HEK293 (cell line): ENCODE results near the gene ZNF343.
A peak's percentile ranks its signal among the peaks of the same experiment; 100 is the strongest.

ENCODE experiments used
- CTCF ChIA-PET: fragments of 350-600 bp; formaldehyde crosslinking; extraction: SDS; loops from one replicate; lab custom pipeline; 2021; ENCODE audit warnings: antibody characterized with exemption; lab: Yijun Ruan, JAX
- POLR2A ChIA-PET: fragments of 300-600 bp; formaldehyde crosslinking; extraction: SDS; loops from one replicate; lab custom pipeline; 2020; ENCODE audit warnings: antibody characterized with exemption, inconsistent platforms; lab: Yijun Ruan, JAX
- H3K27ac ChIP-seq: fragments of 200-500 bp; sonication (Bioruptor generic); 2 replicates; pipeline ENCODE4 v1.5.1; 2014; ENCODE audit warnings: low read depth, low read length, control low read depth, inconsistent platforms; ENCODE audit errors: extremely low read depth
- H3K36me3 ChIP-seq, 2 experiments: fragments of 200-500 bp in 1 of 2; sonication (Bioruptor generic) in 1 of 2; 1 replicate in 1 of 2; 2 replicates in 1 of 2; pipeline ENCODE4 v1.5.1; 2014 to 2017; ENCODE audit warnings: inconsistent platforms in 2 of 2, low read length in 2 of 2; ENCODE audit not compliant: control insufficient read depth in 2 of 2, insufficient read depth in 1 of 2
- H3K4me1 ChIP-seq: fragments of 200-500 bp; sonication (Bioruptor generic); 2 replicates; pipeline ENCODE4 v1.5.1; 2014; ENCODE audit warnings: mild to moderate bottlenecking, low read length, inconsistent platforms; ENCODE audit not compliant: control insufficient read depth, insufficient read depth
- H3K4me3 ChIP-seq: 2 replicates; pipeline ENCODE4 v1.5.1; 2011; ENCODE audit warnings: low read depth, mild to moderate bottlenecking, control low read depth, low read length, moderate library complexity
- H3K9me3 ChIP-seq: fragments of 200-500 bp; sonication (Bioruptor generic); 2 replicates; pipeline ENCODE4 v1.5.1; 2014; ENCODE audit warnings: low read depth, low read length, inconsistent platforms; ENCODE audit not compliant: control insufficient read depth, insufficient read depth
- EGR2 ChIP-seq: fragments of 450-650 bp; formaldehyde crosslinking; IDR thresholded peaks from 2 replicates; pipeline ENCODE4 v1.5.1; 2016; ENCODE audit warnings: low read depth, missing biosample characterization, missing genetic modification characterization
- SETDB1 ChIP-seq: IDR thresholded peaks from one replicate; pipeline ENCODE4 v1.6.1; 2017; ENCODE audit warnings: mild to moderate bottlenecking, low read length, moderate library complexity, mixed read lengths; ENCODE audit not compliant: insufficient read length
- SP7 ChIP-seq: fragments of 450-650 bp; formaldehyde crosslinking; IDR thresholded peaks from 2 replicates; pipeline ENCODE4 v1.5.1; 2016; ENCODE audit warnings: missing biosample characterization, missing genetic modification characterization
- ZBTB1 ChIP-seq: fragments of 450-650 bp; formaldehyde crosslinking; IDR thresholded peaks from 2 replicates; pipeline ENCODE4 v1.5.1; 2016; ENCODE audit warnings: missing biosample characterization, missing genetic modification characterization
- ZBTB48 ChIP-seq: fragments of 450-650 bp; formaldehyde crosslinking; IDR thresholded peaks from 2 replicates; pipeline ENCODE4 v1.5.1; 2016; ENCODE audit warnings: missing biosample characterization, missing genetic modification characterization
- ZEB2 ChIP-seq: fragments of 450-650 bp; formaldehyde crosslinking; IDR thresholded peaks from 2 replicates; pipeline ENCODE4 v1.5.1; 2016; ENCODE audit warnings: missing biosample characterization, missing genetic modification characterization
- ZFHX2 ChIP-seq: fragments of 450-650 bp; formaldehyde crosslinking; conservative IDR thresholded peaks from 2 replicates; pipeline ENCODE4 v1.5.1; 2016; ENCODE audit warnings: missing biosample characterization, missing genetic modification characterization
- ZNF174 ChIP-seq: fragments of 450-650 bp; formaldehyde crosslinking; IDR thresholded peaks from 2 replicates; pipeline ENCODE4 v1.5.0; 2017; ENCODE audit warnings: missing biosample characterization, mild to moderate bottlenecking, missing genetic modification characterization
- ZNF24 ChIP-seq: fragments of 450-650 bp; formaldehyde crosslinking; IDR thresholded peaks from 2 replicates; pipeline ENCODE4 v1.5.1; 2016; ENCODE audit warnings: missing biosample characterization, missing genetic modification characterization
- ZNF292 ChIP-seq: fragments of 450-650 bp; formaldehyde crosslinking; IDR thresholded peaks from 2 replicates; pipeline ENCODE4 v1.5.1; 2016; ENCODE audit warnings: low read depth, missing biosample characterization, missing genetic modification characterization, borderline replicate concordance
- ZNF335 ChIP-seq: fragments of 450-650 bp; formaldehyde crosslinking; conservative IDR thresholded peaks from 2 replicates; pipeline ENCODE4 v1.5.1; 2016; ENCODE audit warnings: missing biosample characterization, missing genetic modification characterization
- ZNF341 ChIP-seq: fragments of 450-650 bp; formaldehyde crosslinking; IDR thresholded peaks from 2 replicates; pipeline ENCODE4; 2016; ENCODE audit warnings: low read depth, missing biosample characterization, missing genetic modification characterization
- ZNF433 ChIP-seq: fragments of 450-650 bp; formaldehyde crosslinking; IDR thresholded peaks from 2 replicates; pipeline ENCODE4 v1.5.1; 2016; ENCODE audit warnings: missing biosample characterization, missing genetic modification characterization, low read depth
- ZNF654 ChIP-seq: fragments of 450-650 bp; formaldehyde crosslinking; IDR thresholded peaks from 2 replicates; pipeline ENCODE4 v1.5.1; 2016; ENCODE audit warnings: low read depth, missing biosample characterization, missing genetic modification characterization
- ZNF792 ChIP-seq: fragments of 450-650 bp; formaldehyde crosslinking; IDR thresholded peaks from 2 replicates; pipeline ENCODE4 v1.5.1; 2016; ENCODE audit warnings: missing biosample characterization, missing genetic modification characterization
- ZNF830 ChIP-seq: fragments of 450-650 bp; IDR thresholded peaks from 2 replicates; pipeline ENCODE4 v1.5.0; 2018; ENCODE audit warnings: missing biosample characterization, missing genetic modification characterization, low read depth, mild to moderate bottlenecking, moderate library complexity
- ZNF837 ChIP-seq: fragments of 450-650 bp; formaldehyde crosslinking; IDR thresholded peaks from 2 replicates; pipeline ENCODE4 v1.5.1; 2016; ENCODE audit warnings: missing biosample characterization, missing genetic modification characterization
- ZNF843 ChIP-seq: fragments of 450-650 bp; formaldehyde crosslinking; IDR thresholded peaks from 2 replicates; pipeline ENCODE4 v1.5.1; 2016; ENCODE audit warnings: missing biosample characterization, missing genetic modification characterization
- TF ChIP-seq, protein P1 (sequence below): fragments of 450-650 bp; formaldehyde crosslinking; IDR thresholded peaks from 2 replicates; pipeline ENCODE4 v1.5.1; 2016; ENCODE audit warnings: missing biosample characterization, missing genetic modification characterization, low read depth
- TF ChIP-seq, protein P2 (sequence below): fragments of 450-650 bp; formaldehyde crosslinking; IDR thresholded peaks from 2 replicates; pipeline ENCODE4 v1.5.1; 2016; ENCODE audit warnings: missing biosample characterization, missing genetic modification characterization
- TF ChIP-seq, protein P3 (sequence below): fragments of 450-650 bp; formaldehyde crosslinking; IDR thresholded peaks from 2 replicates; pipeline ENCODE4 v1.5.1; 2016; ENCODE audit warnings: missing biosample characterization, missing genetic modification characterization

The ZNF343 gene

DNA sequence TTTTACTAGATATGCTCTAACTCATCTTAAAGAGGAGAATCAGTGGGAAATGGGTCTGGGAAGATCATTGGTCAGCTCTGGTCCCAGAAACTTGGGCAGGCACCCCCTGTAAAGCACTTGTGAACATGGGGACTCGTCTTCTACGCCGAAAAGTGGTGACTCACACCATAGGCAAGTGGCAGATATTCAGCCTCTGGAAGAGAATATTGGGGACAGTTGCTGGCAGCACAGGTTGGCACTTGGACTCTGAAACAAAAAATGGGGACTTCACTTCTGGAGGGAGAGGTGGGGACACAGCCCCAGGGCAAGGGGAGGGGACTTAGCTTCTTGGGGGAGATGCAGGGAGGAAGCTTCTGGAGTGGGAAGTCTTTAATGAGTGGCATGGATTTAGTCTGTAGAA lies 11.9 kb upstream of the ZNF343 start:
- Histone ChIP-seq H3K4me1 (no peaks in the 10 kb centered on the region; the same call in 1 of the 2 replicates), H3K27ac (no peak overlapping the region), H3K4me3 (no peak overlapping the region), H3K9me3 (no peaks in the 10 kb centered on the region), H3K36me3 (no peaks in the 10 kb centered on the region)
- ChIA-PET CTCF (interaction anchor here (0.6 to 7.7 kb wide), 14 partner anchors 11 to 962 kb away, joined by 3 to 171 read pairs (median 4); partner anchors contain the start of genes NOP56 and ZNF343), POLR2A (interaction anchor here (1.2 kb wide), 1 partner anchor 131 kb away, joined by 6 read pairs; the partner anchor contains the start of gene NOP56)
- TF ChIP-seq ZNF433: no peak
- TF ChIP-seq, protein P1, sequence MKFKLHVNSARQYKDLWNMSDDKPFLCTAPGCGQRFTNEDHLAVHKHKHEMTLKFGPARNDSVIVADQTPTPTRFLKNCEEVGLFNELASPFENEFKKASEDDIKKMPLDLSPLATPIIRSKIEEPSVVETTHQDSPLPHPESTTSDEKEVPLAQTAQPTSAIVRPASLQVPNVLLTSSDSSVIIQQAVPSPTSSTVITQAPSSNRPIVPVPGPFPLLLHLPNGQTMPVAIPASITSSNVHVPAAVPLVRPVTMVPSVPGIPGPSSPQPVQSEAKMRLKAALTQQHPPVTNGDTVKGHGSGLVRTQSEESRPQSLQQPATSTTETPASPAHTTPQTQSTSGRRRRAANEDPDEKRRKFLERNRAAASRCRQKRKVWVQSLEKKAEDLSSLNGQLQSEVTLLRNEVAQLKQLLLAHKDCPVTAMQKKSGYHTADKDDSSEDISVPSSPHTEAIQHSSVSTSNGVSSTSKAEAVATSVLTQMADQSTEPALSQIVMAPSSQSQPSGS: no peak
- no peak for TF ChIP-seq ZNF292 (tag by site-specific recombination)
- TF ChIP-seq ZNF837 (tag by site-specific recombination): no peak
- no peak for TF ChIP-seq ZBTB48 (tag by site-specific recombination)
- TF ChIP-seq ZNF792 (tag by site-specific recombination): no peak
- TF ChIP-seq, protein P2, sequence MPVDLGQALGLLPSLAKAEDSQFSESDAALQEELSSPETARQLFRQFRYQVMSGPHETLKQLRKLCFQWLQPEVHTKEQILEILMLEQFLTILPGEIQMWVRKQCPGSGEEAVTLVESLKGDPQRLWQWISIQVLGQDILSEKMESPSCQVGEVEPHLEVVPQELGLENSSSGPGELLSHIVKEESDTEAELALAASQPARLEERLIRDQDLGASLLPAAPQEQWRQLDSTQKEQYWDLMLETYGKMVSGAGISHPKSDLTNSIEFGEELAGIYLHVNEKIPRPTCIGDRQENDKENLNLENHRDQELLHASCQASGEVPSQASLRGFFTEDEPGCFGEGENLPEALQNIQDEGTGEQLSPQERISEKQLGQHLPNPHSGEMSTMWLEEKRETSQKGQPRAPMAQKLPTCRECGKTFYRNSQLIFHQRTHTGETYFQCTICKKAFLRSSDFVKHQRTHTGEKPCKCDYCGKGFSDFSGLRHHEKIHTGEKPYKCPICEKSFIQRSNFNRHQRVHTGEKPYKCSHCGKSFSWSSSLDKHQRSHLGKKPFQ (tag by site-specific recombination): no peak

DNA sequence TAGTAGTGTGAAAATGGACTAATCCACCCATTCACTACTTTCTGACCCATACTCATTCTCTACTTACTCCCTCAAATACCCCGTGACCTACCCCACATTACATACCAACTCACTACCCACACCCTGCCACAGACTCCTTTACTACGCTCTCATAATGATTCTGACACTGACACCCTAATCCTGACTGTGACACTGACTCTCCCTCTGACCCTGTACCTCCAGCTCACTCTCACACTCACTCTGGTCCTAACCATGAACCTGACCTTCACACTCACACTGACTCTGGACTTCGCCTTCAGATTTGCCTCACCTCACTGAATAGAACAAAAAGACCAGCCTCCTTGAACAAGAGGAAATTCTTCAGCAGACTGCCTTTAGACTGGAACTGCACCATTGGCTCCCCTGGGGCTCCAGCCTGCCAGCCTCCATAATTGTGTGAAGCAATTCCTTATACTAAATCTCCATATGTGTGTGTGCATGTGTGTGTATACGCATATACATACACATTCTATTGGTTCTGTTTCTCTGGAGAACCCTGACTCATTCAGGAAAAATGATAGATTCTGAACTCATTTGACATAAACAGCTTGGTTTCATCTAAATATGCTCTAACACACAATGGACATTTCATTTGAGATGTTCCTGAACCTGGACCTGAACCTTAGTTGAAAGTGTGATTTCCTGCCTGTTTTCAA lies 10.5 kb upstream of the ZNF343 start:
- Histone ChIP-seq H3K36me3 (no peaks in the 10 kb centered on the region), H3K27ac (no peak overlapping the region), H3K9me3 (no peaks in the 10 kb centered on the region), H3K4me3 (no peak overlapping the region), H3K4me1 (no peaks in the 10 kb centered on the region)
- CTCF ChIA-PET: interaction anchor here (0.7 to 7.7 kb wide), 5 partner anchors 20 to 218 kb away, joined by 3 to 166 read pairs (median 5); partner anchors contain the start of gene NOP56
- POLR2A ChIA-PET: interaction anchor here (0.6 to 1.2 kb wide), 2 partner anchors 80 to 133 kb away, joined by 6 to 7 read pairs; partner anchors contain the start of gene NOP56
- TF ChIP-seq ZNF830 (no peak), ZNF341 (tag by site-specific recombination) (no peak), ZNF433 (no peak), ZNF843 (tag by site-specific recombination) (no peak), SP7 (tag by site-specific recombination) (no peak), ZNF24 (tag by site-specific recombination) (no peak), SETDB1 (no peak), ZNF335 (no peak), ZNF174 (no peak), ZBTB1 (tag by site-specific recombination) (no peak)
- TF ChIP-seq, protein P3, sequence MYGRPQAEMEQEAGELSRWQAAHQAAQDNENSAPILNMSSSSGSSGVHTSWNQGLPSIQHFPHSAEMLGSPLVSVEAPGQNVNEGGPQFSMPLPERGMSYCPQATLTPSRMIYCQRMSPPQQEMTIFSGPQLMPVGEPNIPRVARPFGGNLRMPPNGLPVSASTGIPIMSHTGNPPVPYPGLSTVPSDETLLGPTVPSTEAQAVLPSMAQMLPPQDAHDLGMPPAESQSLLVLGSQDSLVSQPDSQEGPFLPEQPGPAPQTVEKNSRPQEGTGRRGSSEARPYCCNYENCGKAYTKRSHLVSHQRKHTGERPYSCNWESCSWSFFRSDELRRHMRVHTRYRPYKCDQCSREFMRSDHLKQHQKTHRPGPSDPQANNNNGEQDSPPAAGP (tag by site-specific recombination): no peak

DNA sequence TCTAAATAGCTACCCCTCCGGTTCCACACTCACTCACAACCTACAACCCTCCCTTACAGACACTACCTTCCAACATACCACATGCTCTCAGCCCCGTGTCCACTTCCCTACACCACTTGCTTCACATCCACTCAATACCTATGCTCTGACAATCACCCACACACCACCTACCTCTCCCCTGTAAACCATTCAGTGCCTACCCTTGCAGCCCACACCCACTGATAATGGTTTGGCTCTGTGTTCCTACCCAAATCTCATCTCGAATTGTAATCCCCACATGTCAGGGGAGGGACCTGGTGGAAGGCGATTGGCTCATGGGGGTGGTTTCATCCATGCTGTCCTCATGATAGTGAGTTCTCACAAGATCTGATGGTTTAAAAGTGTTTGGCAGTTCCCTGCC lies 9.8 kb upstream of the ZNF343 start:
- ChIA-PET CTCF (interaction anchor here (0.7 to 7.7 kb wide), 3 partner anchors 129 to 1197 kb away, joined by 3 to 166 read pairs (median 4); partner anchors contain the start of gene NOP56), POLR2A (no interaction called here)
- H3K4me1 ChIP-seq: no peaks in the 10 kb centered on the region
- no peak overlapping the region for H3K4me3 ChIP-seq
- H3K36me3 ChIP-seq: no peaks in the 10 kb centered on the region
- no peak overlapping the region for H3K27ac ChIP-seq
- H3K9me3 ChIP-seq: no peaks in the 10 kb centered on the region
- TF ChIP-seq ZNF654 (tag by site-specific recombination): no peak
- TF ChIP-seq ZNF341 (tag by site-specific recombination): no peak
- no peak for TF ChIP-seq SETDB1
- TF ChIP-seq ZBTB48 (tag by site-specific recombination): no peak
- no peak for TF ChIP-seq ZEB2 (tag by site-specific recombination)
- TF ChIP-seq EGR2 (tag by site-specific recombination): peak; percentile 99
- peak; percentile 98 for TF ChIP-seq ZFHX2 (tag by site-specific recombination)
